Stimulated activated CD8-positive, alpha-beta memory T cell treated with anti-CD3 and anti-CD28 coated beads, Interleukin-15, amount 100 ng/mL, for 1 hour (primary cell): ENCODE results near the gene PLD2.

Experiments
- DNase-seq: peaks from one replicate; pipeline ENCODE4 v3.0.0-alpha.2; 2020; ENCODE audit warnings: low read depth

Gene PLD2

GRCh38 chr17:4833941-4834680 is 27.2 kb downstream of the PLD2 start:
- no peak for DNase-seq

- DNase-seq: no peak
Observed at GRCh38 chr17:4834681-4835020, 27.7 kb downstream of the PLD2 start.

GRCh38 chr17:4836221-4836620 is 29.3 kb downstream of the PLD2 start:
- no peak for DNase-seq

- DNase-seq: no peak
Observed at GRCh38 chr17:4837471-4838308, 30.7 kb downstream of the PLD2 start.

- no peak for DNase-seq
Observed at GRCh38 chr17:4838309-4838785, 31.4 kb downstream of the PLD2 start.

GRCh38 chr17:4839221-4839620 is 32.3 kb downstream of the PLD2 start:
- DNase-seq: no peak

GRCh38 chr17:4839965-4840892 is 33.3 kb downstream of the PLD2 start:
- no peak for DNase-seq

GRCh38 chr17:4840893-4841242 is 33.9 kb downstream of the PLD2 start:
- DNase-seq: no peak

GRCh38 chr17:4842376-4842775 is 35.4 kb downstream of the PLD2 start:
- DNase-seq: no peak

- DNase-seq: no peak
Observed at GRCh38 chr17:4843321-4844000, 36.5 kb downstream of the PLD2 start.

- DNase-seq: no peak
Observed at GRCh38 chr17:4845118-4845517, 38.2 kb downstream of the PLD2 start.

GRCh38 chr17:4846635-4847390 is 39.9 kb downstream of the PLD2 start:
- DNase-seq: no peak

GRCh38 chr17:4849011-4849536 is 42.1 kb downstream of the PLD2 start:
- DNase-seq: no peak

GRCh38 chr17:4850246-4850645 is 43.3 kb downstream of the PLD2 start:
- DNase-seq: no peak

- no peak for DNase-seq
Observed at GRCh38 chr17:4851084-4851483, 44.1 kb downstream of the PLD2 start.

GRCh38 chr17:4852567-4853207 is 45.7 kb downstream of the PLD2 start:
- no peak for DNase-seq

- no peak for DNase-seq
Observed at GRCh38 chr17:4853208-4853671, 46.3 kb downstream of the PLD2 start.

GRCh38 chr17:4854111-4854681 is 47.2 kb downstream of the PLD2 start:
- no peak for DNase-seq

GRCh38 chr17:4856271-4856936 is 49.5 kb downstream of the PLD2 start:
- DNase-seq: no peak
